IPS-18c (cell line): ENCODE data around the gene UBE2C.
"Not testable (repeated sequence)": the region's sequence is repeated elsewhere in the genome, so short reads cannot be mapped to it uniquely, and the experiment has no call there.

ENCODE experiments used
- H3K4me3 ChIP-seq: 2 replicates; pipeline ENCODE4 v1.7.0; 2013; ENCODE audit warnings: low read depth, mild to moderate bottlenecking, low read length, moderate library complexity; ENCODE audit not compliant: insufficient read depth
- H3K9me3 ChIP-seq: one replicate; pipeline ENCODE4 v1.6.1; 2013; ENCODE audit warnings: mild to moderate bottlenecking, low read length, moderate library complexity; ENCODE audit not compliant: control insufficient read depth, insufficient read depth

Gene UBE2C

GRCh38 chr20:45823949-45824835 is 11.7 kb downstream of the UBE2C start:
- Histone ChIP-seq H3K9me3 (no peaks in the 10 kb centered on the region), H3K4me3 (peak overlapping the region; percentile 24; the same call in 1 of the 2 replicates)

- Histone ChIP-seq H3K9me3 (no peaks in the 10 kb centered on the region), H3K4me3 (no peak overlapping the region)
These were observed 14.1 kb downstream of the UBE2C start for GRCh38 chr20:45826381-45827019.

GRCh38 chr20:45827030-45827652 is 14.7 kb downstream of the UBE2C start, which contains the start of gene TNNC2:
Gene TNNC2 (minus strand): TSS chr20:45827312. CDS start chr20:45827248, 64 bp downstream.
- Histone ChIP-seq H3K4me3 (no peak within 1 kb of the TSS), H3K9me3 (no peaks in the 10 kb centered on the region)

- Histone ChIP-seq H3K4me3 (no peak overlapping the region), H3K9me3 (no peaks in the 10 kb centered on the region)
These were observed 15.3 kb downstream of the UBE2C start for GRCh38 chr20:45827712-45828111.

- Histone ChIP-seq H3K4me3 (no peak overlapping the region), H3K9me3 (no peaks in the 10 kb centered on the region)
These were observed 16.1 kb downstream of the UBE2C start for GRCh38 chr20:45828589-45828988.

GRCh38 chr20:45829673-45830106 is 17.2 kb downstream of the UBE2C start:
- H3K4me3 ChIP-seq, H3K9me3 ChIP-seq: not testable (repeated sequence)

- Histone ChIP-seq H3K4me3 (no peak overlapping the region), H3K9me3 (no peaks in the 10 kb centered on the region)
These were observed 20.2 kb downstream of the UBE2C start for GRCh38 chr20:45832619-45833018.

- Histone ChIP-seq H3K4me3 (peak within 1 kb of the TSS; percentile 81), H3K9me3 (no peaks in the 10 kb centered on the region)
These were observed 20.8 kb downstream of the UBE2C start, which contains the start of gene SNX21 for GRCh38 chr20:45833030-45833882. Gene SNX21 (plus strand): TSS chr20:45833799. CDS start chr20:45833920, 121 bp downstream.

- Histone ChIP-seq H3K4me3 (peak overlapping the region; percentile 81), H3K9me3 (no peaks in the 10 kb centered on the region)
These were observed 21.7 kb downstream of the UBE2C start for GRCh38 chr20:45833883-45834796.

GRCh38 chr20:45834797-45835161 is 22.3 kb downstream of the UBE2C start:
- peak overlapping the region; percentile 81; the same call in 1 of the 2 replicates for H3K4me3 ChIP-seq

GRCh38 chr20:45835329-45835765 is 22.9 kb downstream of the UBE2C start:
- Histone ChIP-seq H3K4me3 (peak overlapping the region; percentile 6; the same call in 1 of the 2 replicates), H3K9me3 (no peaks in the 10 kb centered on the region)

More at GRCh38 chr20:45834797-45835161, 22.3 kb downstream of the UBE2C start:
- no peaks in the 10 kb centered on the region for H3K9me3 ChIP-seq

- H3K4me3 ChIP-seq: peak overlapping the region; percentile 6; the same call in 1 of the 2 replicates
- no peaks in the 10 kb centered on the region for H3K9me3 ChIP-seq
These were observed 23.4 kb downstream of the UBE2C start for GRCh38 chr20:45835825-45836224.

- H3K4me3 ChIP-seq: no peak overlapping the region
- no peaks in the 10 kb centered on the region for H3K9me3 ChIP-seq
These were observed 24.4 kb downstream of the UBE2C start for GRCh38 chr20:45836841-45837240.

- Histone ChIP-seq H3K9me3 (no peaks in the 10 kb centered on the region), H3K4me3 (no peak overlapping the region)
These were observed 28.3 kb downstream of the UBE2C start for GRCh38 chr20:45840700-45841198.

GRCh38 chr20:45841407-45842129 is 29.1 kb downstream of the UBE2C start:
- no peak overlapping the region for H3K4me3 ChIP-seq
- H3K9me3 ChIP-seq: no peaks in the 10 kb centered on the region
